ENCODE data around the gene ROR2. TPM values are rescaled to one million over a fixed set of nuclear protein-coding genes. Genes with fewer than 3 reads are reported as not detected.

The ROR2 gene
- total RNA-seq, 1 donor from 2014 or later, result 0.32 TPM

DNA sequence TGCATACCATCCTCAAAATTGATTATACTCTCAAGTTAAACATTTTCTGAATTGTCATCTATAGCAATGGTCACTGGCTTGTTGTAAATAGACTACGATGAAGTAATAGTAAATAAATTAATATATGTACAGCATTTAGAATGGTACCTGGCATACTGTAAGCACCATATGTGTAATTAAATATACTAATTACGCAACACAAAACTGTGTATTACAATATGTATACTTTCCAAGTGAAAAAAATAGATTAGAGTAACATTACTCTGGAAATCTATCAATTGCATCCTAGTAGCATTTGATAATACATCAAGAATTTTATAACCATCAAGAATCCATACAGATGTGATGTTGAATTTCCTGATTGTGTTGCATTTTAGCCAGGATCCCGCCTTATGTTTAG lies 17.2 kb upstream of the ROR2 start:
- no peak for DNase-seq (ENCODE audit: low spot score in 2 of 2)
- Histone ChIP-seq H3K27me3 (no peaks in the 10 kb centered on the region), H3K36me3 (no peaks in the 10 kb centered on the region), H3K4me3 (no peak overlapping the region), H3K27ac (no peak overlapping the region), H3K9me3 (no peaks in the 10 kb centered on the region), H3K4me1 (no peaks in the 10 kb centered on the region)
- intact Hi-C loops (cut with DNase I), result no loop called here
- TF ChIP-seq, protein P1, sequence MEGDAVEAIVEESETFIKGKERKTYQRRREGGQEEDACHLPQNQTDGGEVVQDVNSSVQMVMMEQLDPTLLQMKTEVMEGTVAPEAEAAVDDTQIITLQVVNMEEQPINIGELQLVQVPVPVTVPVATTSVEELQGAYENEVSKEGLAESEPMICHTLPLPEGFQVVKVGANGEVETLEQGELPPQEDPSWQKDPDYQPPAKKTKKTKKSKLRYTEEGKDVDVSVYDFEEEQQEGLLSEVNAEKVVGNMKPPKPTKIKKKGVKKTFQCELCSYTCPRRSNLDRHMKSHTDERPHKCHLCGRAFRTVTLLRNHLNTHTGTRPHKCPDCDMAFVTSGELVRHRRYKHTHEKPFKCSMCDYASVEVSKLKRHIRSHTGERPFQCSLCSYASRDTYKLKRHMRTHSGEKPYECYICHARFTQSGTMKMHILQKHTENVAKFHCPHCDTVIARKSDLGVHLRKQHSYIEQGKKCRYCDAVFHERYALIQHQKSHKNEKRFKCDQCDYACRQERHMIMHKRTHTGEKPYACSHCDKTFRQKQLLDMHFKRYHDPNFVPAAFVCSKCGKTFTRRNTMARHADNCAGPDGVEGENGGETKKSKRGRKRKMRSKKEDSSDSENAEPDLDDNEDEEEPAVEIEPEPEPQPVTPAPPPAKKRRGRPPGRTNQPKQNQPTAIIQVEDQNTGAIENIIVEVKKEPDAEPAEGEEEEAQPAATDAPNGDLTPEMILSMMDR (IDR thresholded peaks at IDR 0.05), result no peak

DNA sequence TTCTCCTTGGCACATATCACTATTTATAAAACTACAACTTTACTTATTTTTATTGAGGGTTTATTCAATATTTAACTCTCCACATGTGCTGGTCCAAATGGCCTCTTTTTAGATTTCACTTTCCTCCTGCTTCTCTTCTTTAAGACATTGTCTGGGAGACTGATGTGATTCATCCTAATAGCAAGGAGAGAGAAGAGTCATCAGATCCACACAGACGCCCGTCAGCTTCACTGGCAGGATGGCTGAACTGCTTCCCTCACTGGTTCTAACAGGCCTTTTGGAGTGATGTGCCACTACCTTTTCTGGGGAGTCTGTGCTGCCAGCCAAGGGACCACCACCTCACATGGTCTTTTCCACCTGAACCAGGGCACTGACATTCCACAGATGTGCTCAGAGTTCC lies 16.5 kb upstream of the ROR2 start:
- TF ChIP-seq, protein P1 (IDR thresholded peaks at IDR 0.05), result no peak
- intact Hi-C loops (cut with DNase I), result no loop called here
- H3K36me3 ChIP-seq, result no peaks in the 10 kb centered on the region

DNA sequence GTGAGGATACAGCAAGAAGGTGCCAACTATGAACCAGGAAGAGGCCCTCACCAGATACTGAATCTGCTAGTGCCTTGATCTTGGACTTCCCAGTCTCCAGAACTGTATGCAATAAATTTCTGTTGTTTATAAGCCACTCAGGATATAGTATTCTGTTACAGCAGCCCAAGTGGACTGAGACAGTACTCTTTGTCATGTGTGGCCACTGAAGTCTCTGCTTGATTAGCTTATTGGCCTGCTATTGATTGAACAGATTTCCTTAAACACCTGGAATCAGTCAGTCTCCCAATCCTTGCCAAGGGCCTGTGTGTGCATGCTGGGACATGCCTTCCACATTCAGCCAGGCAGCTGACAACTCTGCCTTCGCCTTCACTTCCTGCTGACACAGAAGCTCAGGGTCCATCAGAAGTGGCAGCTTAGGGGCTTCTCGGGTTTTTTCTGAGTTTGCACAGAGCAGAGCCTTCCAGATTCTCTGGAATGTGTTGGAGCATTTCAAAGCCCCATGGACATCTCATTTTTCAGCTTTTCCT lies 13.7 kb upstream of the ROR2 start:
- DNase-seq (ENCODE audit: low spot score in 2 of 2), result no peak
- H3K36me3 ChIP-seq, result no peaks in the 10 kb centered on the region
- H3K27me3 ChIP-seq, result no peaks in the 10 kb centered on the region
- H3K4me1 ChIP-seq, result no peaks in the 10 kb centered on the region
- TF ChIP-seq, protein P1 (IDR thresholded peaks at IDR 0.05), result no peak
- intact Hi-C loops (cut with DNase I), result no loop called here
- H3K27ac ChIP-seq, result no peak overlapping the region
- peaks cover 0 to 7% of the 10 kb centered on the region in 2 donors for H3K9me3 ChIP-seq
- no peak overlapping the region for H3K4me3 ChIP-seq

More for the DNA sequence above, 16.5 kb upstream of the ROR2 start:
- Histone ChIP-seq H3K27ac (no peak overlapping the region), H3K27me3 (no peaks in the 10 kb centered on the region), H3K9me3 (no peaks in the 10 kb centered on the region), H3K4me1 (no peaks in the 10 kb centered on the region), H3K4me3 (no peak overlapping the region)
- DNase-seq (ENCODE audit: low spot score in 2 of 2), result no peak

DNA sequence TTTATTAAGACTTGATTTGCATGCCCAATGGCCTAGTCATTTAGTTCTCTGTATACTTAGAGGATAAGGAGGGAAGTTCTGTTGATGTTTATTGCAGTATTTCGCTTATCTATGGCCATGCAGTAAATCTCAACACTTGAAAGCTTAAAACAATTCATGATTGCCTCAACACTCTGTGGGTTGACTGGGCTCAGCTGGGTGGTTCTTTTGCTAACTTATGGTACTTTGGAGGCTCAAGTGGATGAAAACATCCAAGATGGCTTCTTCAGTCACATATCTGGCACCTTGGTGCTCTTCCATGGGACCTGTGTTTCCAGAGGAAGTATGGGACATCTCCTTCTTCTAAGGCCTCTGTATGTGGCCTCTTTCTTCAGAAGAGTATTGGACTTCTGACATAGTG lies 10.3 kb upstream of the ROR2 start:
- TF ChIP-seq, protein P1 (IDR thresholded peaks at IDR 0.05), result no peak
- H3K4me1 ChIP-seq, result no peaks in the 10 kb centered on the region
- intact Hi-C loops (cut with DNase I), result no loop called here
- H3K27me3 ChIP-seq, result no peaks in the 10 kb centered on the region
- H3K9me3 ChIP-seq, result peaks cover 0 to 7% of the 10 kb centered on the region in 2 donors
- DNase-seq (ENCODE audit: low spot score in 2 of 2), result no peak
- H3K4me3 ChIP-seq, result no peak overlapping the region
- no peaks in the 10 kb centered on the region for H3K36me3 ChIP-seq
- no peak overlapping the region for H3K27ac ChIP-seq

DNA sequence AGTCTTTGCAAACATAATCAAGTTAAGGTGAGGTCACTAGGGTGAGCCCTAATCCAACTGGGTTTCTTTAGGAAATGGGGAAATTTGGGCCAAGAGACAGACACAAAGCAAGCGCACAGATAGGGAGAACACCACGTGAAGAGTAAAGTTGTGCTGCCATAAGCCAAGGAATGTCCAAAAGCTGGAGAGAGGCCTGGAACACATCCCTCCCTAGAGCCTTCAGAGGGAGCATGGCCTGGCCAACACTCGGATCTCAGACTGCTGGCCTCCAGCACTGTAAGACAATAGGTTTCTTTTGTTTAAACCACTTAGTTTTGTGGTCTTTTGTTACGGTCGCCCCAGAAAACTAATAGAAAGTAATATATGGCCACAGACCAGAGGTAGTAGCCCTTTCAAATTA lies 8.1 kb upstream of the ROR2 start:
- no peak for DNase-seq (ENCODE audit: low spot score in 2 of 2)
- H3K27me3 ChIP-seq, result no peaks in the 10 kb centered on the region
- TF ChIP-seq, protein P1 (IDR thresholded peaks at IDR 0.05), result no peak
- H3K4me1 ChIP-seq, result no peaks in the 10 kb centered on the region
- H3K9me3 ChIP-seq, result peaks cover 0 to 7% of the 10 kb centered on the region in 2 donors
- intact Hi-C loops (cut with DNase I), result no loop called here
- no peak overlapping the region for H3K27ac ChIP-seq
- no peak overlapping the region for H3K4me3 ChIP-seq
- no peaks in the 10 kb centered on the region for H3K36me3 ChIP-seq

All from ascending aorta (tissue), 2 donors.